Upper lobe of left lung (tissue), 6 donors: ENCODE results near the gene BRIP1. TPM values are rescaled to one million over a fixed set of nuclear protein-coding genes. Genes with fewer than 3 reads are reported as not detected.

Experiments used
- ATAC-seq, 2 donors: fragments of 200-7000 bp; cut with Tn5 transposase; one replicate each; pipeline ENCODE4 v1.9.1; 2022; ENCODE audit warnings: mild to moderate bottlenecking in 2 of 2, moderate library complexity in 2 of 2; ENCODE audit not compliant: low FRiP score in 2 of 2
- DNase-seq, 2 donors: peaks; one replicate each; pipeline ENCODE4 v3.0.0-alpha.2; 2019 to 2020
- H3K27ac ChIP-seq, 4 donors: fragments of 200-600 bp; sonication (generic); one replicate each; pipeline ENCODE4 v1.5.1; 2016 to 2019
- H3K27me3 ChIP-seq, 4 donors: fragments of 200-600 bp; sonication (generic); one replicate each; pipeline ENCODE4 v1.5.1; 2017 to 2019
- H3K36me3 ChIP-seq, 4 donors: fragments of 200-600 bp; sonication (generic); one replicate each; pipeline ENCODE4 v1.5.1; 2016 to 2019
- H3K4me1 ChIP-seq, 4 donors: fragments of 200-600 bp; sonication (generic); one replicate each; pipeline ENCODE4 v1.5.1; 2018 to 2019
- H3K4me3 ChIP-seq, 4 donors: fragments of 200-600 bp; sonication (generic); one replicate each; pipeline ENCODE4 v1.5.1; 2017 to 2019; ENCODE audit warnings: mild to moderate bottlenecking in 2 of 4, moderate library complexity in 1 of 4
- H3K9me3 ChIP-seq, 4 donors: fragments of 200-600 bp; sonication (generic); one replicate each; pipeline ENCODE4 v1.5.1; 2018 to 2019
- CTCF ChIP-seq, 6 experiments: fragments of 450-650 bp in 4 of 6; fragments of 200-600 bp in 2 of 6; sonication (generic) in 2 of 6; IDR thresholded peaks; one replicate each; pipeline ENCODE4 v1.5.1; 2016 to 2019; ENCODE audit warnings: antibody characterized with exemption in 6 of 6
- EP300 ChIP-seq, 4 donors: sonication (generic); formaldehyde crosslinking; IDR thresholded peaks; one replicate each; pipeline ENCODE4 v1.5.1; 2017; ENCODE audit warnings: antibody characterized with exemption in 4 of 4, control low read depth in 2 of 4
- POLR2A ChIP-seq, 4 donors: fragments of 450-650 bp; IDR thresholded peaks; one replicate each; pipeline ENCODE4 v1.5.1; 2016 to 2017; ENCODE audit warnings: antibody characterized with exemption in 4 of 4, mild to moderate bottlenecking in 2 of 4
- POLR2AphosphoS5 ChIP-seq, 2 donors: sonication (generic); formaldehyde crosslinking; IDR thresholded peaks; one replicate each; pipeline ENCODE4 v1.5.1; 2017; ENCODE audit warnings: antibody characterized with exemption in 2 of 2
- WGBS, 2 donors: methylation state at CpG; one replicate each; pipeline ENCODE4 v1.1.5; 2017 to 2018; 5-methylcytosine and 5-hydroxymethylcytosine counted together
- small RNA-seq, 4 donors: library from RNA; depleted of rRNA; stranded (forward); fragments of <200 nt; gene quantifications; one replicate each; pipeline ENCODE3, GENCODE V24; 2016
- total RNA-seq, 6 donors: library from RNA; depleted of rRNA in 4 of 6; stranded (reverse); fragments of >200 nt in 4 of 6; gene quantifications; one replicate each; pipeline versions ENCODE4 v1.1.0 to v1.2.1, GENCODE V29; 2016 to 2021
- donor health status: DM: no; HTN: no; CAD: no; lungs with moderate emphysema.
- donor health status: DM: no; HTN: yes; CAD: no; lungs with severe emphysema.

BRIP1 gene
- total RNA-seq, 6 donors from 2014 or later: 0.55 to 2.5 (median 0.85) TPM

- no peaks in the 10 kb centered on the region for H3K4me1 ChIP-seq
- DNase-seq (no peak), ATAC-seq (no peak)
- no peak overlapping the region for H3K27ac ChIP-seq
- 75 to 76% methylated on average over 1 of the region's 1 CpG for WGBS, 2 donors
- no peak overlapping the region for H3K4me3 ChIP-seq
- no peaks in the 10 kb centered on the region for H3K27me3 ChIP-seq
- TF ChIP-seq EP300 (IDR thresholded peaks at IDR 0.05) (no peak), POLR2A (IDR thresholded peaks at IDR 0.05) (no peak), POLR2AphosphoS5 (IDR thresholded peaks at IDR 0.05) (no peak), CTCF (IDR thresholded peaks at IDR 0.05) (no peak)
- H3K9me3 ChIP-seq: no peaks in the 10 kb centered on the region
- no peaks in the 10 kb centered on the region for H3K36me3 ChIP-seq
Observed at GRCh38 chr17:61632826-61633225, 230.5 kb downstream of the BRIP1 start.

DNA sequence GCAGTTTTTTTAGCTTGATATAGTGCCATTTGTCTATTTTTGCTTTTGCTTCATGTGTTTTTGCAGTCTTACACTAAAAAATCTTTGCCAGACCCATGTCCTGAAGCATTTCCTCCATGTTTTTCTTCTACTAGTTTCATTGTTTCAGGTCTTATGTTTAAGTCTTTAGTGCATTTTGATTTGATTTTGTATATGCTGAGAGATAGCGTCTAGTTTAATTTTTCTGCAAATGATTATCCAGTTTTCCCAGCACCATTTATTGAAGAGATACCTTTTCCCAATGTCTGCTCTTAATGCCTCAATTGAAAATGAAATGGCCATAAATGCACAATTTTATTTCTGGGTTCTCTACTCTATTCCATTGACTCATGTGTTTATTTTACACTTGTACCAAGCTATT is 231.5 kb downstream of the BRIP1 start:
- WGBS, 2 donors: 63 to 100% methylated on average over 1 of the region's 1 CpG
- DNase-seq (no peak), ATAC-seq (no peak)
- H3K27ac ChIP-seq: no peak overlapping the region
- H3K4me3 ChIP-seq: no peak overlapping the region
- H3K27me3 ChIP-seq: no peaks in the 10 kb centered on the region
- H3K36me3 ChIP-seq: no peaks in the 10 kb centered on the region
- no peaks in the 10 kb centered on the region for H3K4me1 ChIP-seq
- TF ChIP-seq POLR2AphosphoS5 (IDR thresholded peaks at IDR 0.05): no peak
- TF ChIP-seq CTCF (IDR thresholded peaks at IDR 0.05): no peak
- no peak for TF ChIP-seq POLR2A (IDR thresholded peaks at IDR 0.05)
- no peak for TF ChIP-seq EP300 (IDR thresholded peaks at IDR 0.05)
- H3K9me3 ChIP-seq: no peaks in the 10 kb centered on the region

Small RNA genes within 50 kb of the gene (small RNA-seq; reads per million reads assigned to genes)
- 0 reads per million in 4 donors for gene RF00019

Other genes with a start within 250 kb of the BRIP1 start
- gene INTS2, start 64.5 kb upstream of the BRIP1 start, total RNA-seq: 10 to 100 TPM in 3 of 6 donors, 1 to 10 TPM in 3; 6.0 to 12.0 (median 9.9) TPM
- 100 to 1,000 TPM in 2 of 6 donors, 10 to 100 TPM in 4; 52.7 to 109 (median 71.3) TPM for gene MED13, start 201.8 kb upstream of the BRIP1 start, total RNA-seq